IMR-90 (cell line): ENCODE measurements around the gene SYNM. TPM values are rescaled to one million over a fixed set of nuclear protein-coding genes. Genes with fewer than 3 reads are reported as not detected.

ENCODE experiments used
- ATAC-seq: fragments of 200-7000 bp; cut with Tn5 transposase; 2 replicates; pipeline ENCODE4 v1.9.1; 2020; ENCODE audit warnings: low read depth, mild to moderate bottlenecking, moderate library complexity
- BruUV-seq: library from RNA; stranded (reverse); fragments of 400-500 nt; replicated peaks from 2 replicates; lab custom pipeline; 2021; lab: Mats Ljungman, UMichigan
- CTCF ChIA-PET: fragments of 300-600 bp; formaldehyde crosslinking; extraction: SDS; loops from one replicate; lab custom pipeline; 2021; ENCODE audit warnings: antibody characterized with exemption; lab: Yijun Ruan, JAX
- POLR2A ChIA-PET: fragments of 300-600 bp; sonication (Branson Sonifier 250); formaldehyde crosslinking; loops from one replicate; lab custom pipeline; 2022; ENCODE audit warnings: antibody characterized with exemption; ENCODE audit not compliant: unreplicated experiment; lab: Charles Lee
- DNase-seq: peaks from one replicate; pipeline ENCODE4 v3.0.0; 2013
- H2AFZ ChIP-seq: replicated peaks from 2 replicates; pipeline ENCODE3; 2013; ENCODE audit warnings: low read length, mild to moderate bottlenecking; ENCODE audit not compliant: poor library complexity
- H2AK5ac ChIP-seq: 2 replicates; pipeline ENCODE4 v1.6.1; 2013; ENCODE audit warnings: low read depth, low read length, inconsistent platforms
- H2AK9ac ChIP-seq: replicated peaks from 2 replicates; pipeline ENCODE3; 2013; ENCODE audit warnings: mild to moderate bottlenecking, low read depth, low read length, moderate library complexity; ENCODE audit not compliant: poor library complexity
- H2BK120ac ChIP-seq: 2 replicates; pipeline ENCODE4 v1.6.1; 2013; ENCODE audit warnings: low read depth, low read length, inconsistent platforms
- H2BK15ac ChIP-seq: 3 replicates; pipeline ENCODE4 v1.6.1; 2013; ENCODE audit warnings: low read depth, low read length, inconsistent platforms
- H2BK20ac ChIP-seq: 2 replicates; pipeline ENCODE4 v1.6.1; 2013; ENCODE audit warnings: low read depth, mild to moderate bottlenecking, inconsistent platforms, low read length, moderate library complexity
- H2BK5ac ChIP-seq: 2 replicates; pipeline ENCODE4 v1.6.1; 2013; ENCODE audit warnings: mild to moderate bottlenecking, low read depth, low read length, inconsistent platforms; ENCODE audit not compliant: poor library complexity, severe bottlenecking
- H3K14ac ChIP-seq: replicated peaks from 2 replicates; pipeline ENCODE4 v1.6.1; 2013; ENCODE audit warnings: low read depth, low read length, inconsistent platforms
- H3K18ac ChIP-seq: 2 replicates; pipeline ENCODE4 v1.6.1; 2013; ENCODE audit warnings: low read depth, low read length, control low read depth
- H3K23ac ChIP-seq: 2 replicates; pipeline ENCODE4 v1.6.1; 2013; ENCODE audit warnings: low read depth, low read length, inconsistent platforms
- H3K27ac ChIP-seq: 2 replicates; pipeline ENCODE4 v1.5.1; 2013; ENCODE audit warnings: mild to moderate bottlenecking, control low read depth, low read length; ENCODE audit not compliant: insufficient read depth
- H3K27me3 ChIP-seq: 2 replicates; pipeline ENCODE4 v1.6.1; 2013; ENCODE audit warnings: low read length; ENCODE audit not compliant: control insufficient read depth, insufficient read depth
- H3K36me3 ChIP-seq: 2 replicates; pipeline ENCODE4 v1.6.1; 2013; ENCODE audit warnings: low read length, mixed read lengths; ENCODE audit not compliant: control insufficient read depth, insufficient read depth
- H3K4ac ChIP-seq: 2 replicates; pipeline ENCODE4 v1.6.1; 2013; ENCODE audit warnings: low read depth, low read length, inconsistent platforms
- H3K4me1 ChIP-seq: 2 replicates; pipeline ENCODE4 v1.6.1; 2013; ENCODE audit warnings: low read length, mixed read lengths; ENCODE audit not compliant: control insufficient read depth, insufficient read depth
- H3K4me2 ChIP-seq: 2 replicates; pipeline ENCODE4 v1.6.1; 2013; ENCODE audit warnings: low read depth, mild to moderate bottlenecking, control low read depth, low read length, moderate library complexity
- H3K4me3 ChIP-seq: 2 replicates; pipeline ENCODE4 v1.5.1; 2013; ENCODE audit warnings: low read depth, mild to moderate bottlenecking, control low read depth, low read length, moderate library complexity; ENCODE audit not compliant: insufficient read depth
- H3K56ac ChIP-seq: 2 replicates; pipeline ENCODE4 v1.6.1; 2013; ENCODE audit warnings: low read length, inconsistent platforms; ENCODE audit not compliant: insufficient read depth; ENCODE audit errors: extremely low read depth
- H3K79me1 ChIP-seq, 2 experiments: 2 replicates each; pipeline ENCODE4 v1.6.1; 2013; ENCODE audit warnings: low read length in 2 of 2, inconsistent platforms in 1 of 2, low read depth in 1 of 2
- H3K9ac ChIP-seq: 2 replicates; pipeline ENCODE4 v1.6.1; 2013; ENCODE audit warnings: low read depth, low read length, control low read depth
- H3K9me1 ChIP-seq: 2 replicates; pipeline ENCODE4 v1.6.1; 2013; ENCODE audit warnings: low read length, inconsistent platforms; ENCODE audit not compliant: insufficient read depth
- H3K9me3 ChIP-seq: 2 replicates; pipeline ENCODE4 v1.6.1; 2013; ENCODE audit warnings: low read length; ENCODE audit not compliant: control insufficient read depth, insufficient read depth
- H4K20me1 ChIP-seq: 2 replicates; pipeline ENCODE4 v1.6.1; 2013; ENCODE audit warnings: low read length, inconsistent platforms; ENCODE audit not compliant: insufficient read depth
- H4K5ac ChIP-seq: 2 replicates; pipeline ENCODE4 v1.6.1; 2013; ENCODE audit warnings: mild to moderate bottlenecking, low read depth, low read length, control low read depth
- H4K8ac ChIP-seq, 2 experiments: 2 replicates each; pipeline ENCODE4 v1.6.1; 2013; ENCODE audit warnings: low read depth in 2 of 2, low read length in 2 of 2, control low read depth in 1 of 2, inconsistent platforms in 1 of 2
- H4K91ac ChIP-seq: 2 replicates; pipeline ENCODE4 v1.6.1; 2013; ENCODE audit warnings: low read depth, low read length, inconsistent platforms; ENCODE audit not compliant: insufficient read depth
- BHLHE40 ChIP-seq: fragments of 150-350 bp; IDR thresholded peaks from 2 replicates; pipeline ENCODE4 v1.6.1; 2016; ENCODE audit warnings: mild to moderate bottlenecking, low read depth, low read length
- CEBPB ChIP-seq: IDR thresholded peaks from 2 replicates; pipeline ENCODE4 v1.6.1; 2012; ENCODE audit warnings: low read depth, low read length, improper control_type of control experiment
- MXI1 ChIP-seq: IDR thresholded peaks from 2 replicates; pipeline ENCODE4 v1.6.1; 2012; ENCODE audit warnings: low read depth, mild to moderate bottlenecking, low read length, moderate library complexity, borderline replicate concordance
- NFE2L2 ChIP-seq: fragments of 150-350 bp; IDR thresholded peaks from 2 replicates; pipeline ENCODE4 v1.6.1; 2016; ENCODE audit warnings: low read depth, mild to moderate bottlenecking, low read length
- RAD21 ChIP-seq: IDR thresholded peaks from 2 replicates; pipeline ENCODE4 v1.6.1; 2012; ENCODE audit warnings: low read length, improper control_type of control experiment
- RFX5 ChIP-seq: IDR thresholded peaks from 2 replicates; pipeline ENCODE4 v1.8.0; 2012; ENCODE audit warnings: low read depth, mild to moderate bottlenecking, low read length, moderate library complexity
- SMC3 ChIP-seq: fragments of 150-350 bp; IDR thresholded peaks from 2 replicates; pipeline ENCODE4 v1.6.1; 2016; ENCODE audit warnings: low read depth, mild to moderate bottlenecking, antibody characterized with exemption, low read length, moderate library complexity
- WGBS, 2 experiments: methylation state at CpG; one replicate each; pipeline versions ENCODE4 v1.1.5 to v1.1.7; 2013; ENCODE audit warnings: missing lambda C conversion rate in 2 of 2; ENCODE audit not compliant: insufficient read length in 1 of 2; ENCODE audit errors: extremely low coverage in 2 of 2; 5-methylcytosine and 5-hydroxymethylcytosine counted together
- dilution Hi-C: fragments of 300-500 bp; cut with HindIII; formaldehyde crosslinking; loops from one replicate; pipeline ENCODE4 v1.14.3; 2018; ENCODE audit warnings: low sequenced_read_pairs; ENCODE audit not compliant: unreplicated experiment
- in situ Hi-C: fragments of 300-500 bp; cut with MboI; formaldehyde crosslinking; loops from 3 replicates; pipeline ENCODE4 v1.14.3; 2019; ENCODE audit warnings: low sequenced_read_pairs, inconsistent platforms, mixed read lengths
- intact Hi-C: fragments of 100-400 bp; cut with micrococcal nuclease; formaldehyde crosslinking; loops from 2 replicates; pipeline ENCODE4 v1.10.0; 2022
- polyA plus RNA-seq, 3 experiments: library from polyadenylated mRNA; depleted of rRNA; stranded (reverse); fragments of >200 nt; gene quantifications; 2 replicates each; pipeline ENCODE4 v1.2.3, GENCODE V29; 2012; ENCODE audit warnings: low replicate concordance in 1 of 3
- total RNA-seq: library from RNA; depleted of rRNA; stranded (reverse); fragments of >200 nt; gene quantifications from 2 replicates; pipeline ENCODE4 v1.2.3, GENCODE V29; 2012
- TF ChIP-seq, protein P1 (sequence below): conservative IDR thresholded peaks from 2 replicates; pipeline ENCODE4 v1.5.1; 2012; ENCODE audit warnings: mild to moderate bottlenecking, low read depth, low read length, improper control_type of control experiment
- TF ChIP-seq, protein P2 (sequence below): fragments of 150-350 bp; IDR thresholded peaks from 2 replicates; pipeline ENCODE4 v1.6.1; 2016; ENCODE audit warnings: low read depth, mild to moderate bottlenecking, low read length, moderate library complexity, borderline replicate concordance

The SYNM gene
- total and polyA plus RNA-seq, 2 of the 4 experiments (the other 2 are of a cell fraction) = 2.1 to 3.4 TPM

DNA sequence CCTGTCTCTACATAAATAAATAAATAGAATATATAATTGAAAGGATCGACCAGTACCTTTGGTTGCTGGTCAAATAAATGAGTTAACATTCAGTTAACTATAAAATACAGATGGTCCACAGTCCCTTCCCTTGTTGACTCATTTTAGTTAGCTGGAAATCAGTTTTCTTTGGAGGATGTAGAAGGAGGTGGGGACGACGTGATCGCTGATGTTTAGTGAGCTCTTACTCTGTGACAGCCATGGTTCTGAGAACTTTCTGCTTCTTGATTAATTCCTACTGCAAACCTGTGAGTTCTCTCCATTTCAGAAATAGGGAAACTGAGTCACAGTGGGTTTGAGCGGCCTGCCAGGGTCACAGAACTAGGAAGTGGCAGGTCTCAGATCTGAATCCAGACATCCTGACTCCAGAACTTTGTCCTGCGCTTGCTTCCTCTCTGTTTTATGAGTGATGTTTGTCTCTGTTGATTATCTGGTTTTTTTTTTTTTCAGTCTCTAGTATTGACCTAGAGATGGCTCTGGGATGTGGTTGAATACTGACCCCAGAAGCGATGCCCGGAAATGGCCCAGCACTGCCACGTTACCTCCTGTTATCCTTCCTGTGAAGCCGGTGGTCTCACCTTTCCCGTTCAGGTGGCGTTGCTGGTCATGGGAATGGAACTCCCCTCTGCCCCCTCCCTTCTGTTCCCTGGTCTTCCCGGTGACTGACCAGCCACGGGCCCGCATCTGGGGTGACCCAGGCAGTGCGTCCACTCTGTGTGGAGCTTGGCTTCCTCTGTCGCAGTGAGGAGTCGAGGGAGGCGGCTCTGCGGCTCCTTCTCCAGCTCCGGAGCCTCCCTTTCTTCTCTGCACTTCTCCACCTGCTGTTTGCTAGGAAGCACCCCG is 18.2 kb downstream of the SYNM start (continued):
- TF ChIP-seq RAD21 (no peak), SMC3 (no peak)

DNA sequence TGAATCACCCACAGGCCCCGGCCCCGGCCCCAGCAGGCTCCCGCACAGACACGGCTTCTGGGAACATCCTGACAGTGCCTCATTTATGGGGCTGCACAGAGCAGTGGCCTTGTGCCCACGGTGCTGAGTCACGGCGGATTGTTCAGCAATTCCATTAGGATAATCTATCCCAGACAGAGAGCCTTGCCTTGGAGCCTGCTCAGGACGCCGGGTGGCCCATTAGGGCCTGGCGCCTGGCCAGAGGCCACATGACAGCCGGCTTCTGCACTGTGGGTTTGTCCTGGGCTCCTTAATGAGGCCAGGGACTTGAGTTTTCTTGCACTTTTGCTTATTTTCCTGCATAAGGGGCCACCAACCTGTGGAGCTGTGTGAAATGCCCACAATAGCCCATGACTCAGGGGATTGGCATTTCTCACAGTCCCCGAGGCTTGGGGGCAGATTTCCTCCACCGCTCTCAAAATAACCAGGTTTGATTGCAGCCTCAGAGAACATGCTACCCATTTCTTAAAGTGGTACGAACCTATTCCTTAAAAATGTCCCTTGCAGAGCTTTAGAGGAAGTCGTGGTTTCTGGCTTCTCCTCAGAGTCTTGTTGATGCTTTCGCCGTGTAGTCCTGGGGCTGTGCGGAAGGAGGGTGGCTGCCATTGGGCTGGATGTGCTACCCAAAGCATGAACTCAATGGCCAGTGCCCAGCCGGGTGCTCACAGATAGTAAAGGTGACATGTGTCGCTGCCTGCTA is 19.0 kb downstream of the SYNM start:
- H2AK5ac ChIP-seq = peak overlapping the region; percentile 94
- dilution Hi-C loops (loop anchor here (25.0 kb wide), 1 partner anchor 88 kb away; no protein-coding TSS in a partner anchor), in situ Hi-C loops (loop anchor here (25.0 kb wide), 1 partner anchor 613 kb away; the partner anchor contains the start of gene LYSMD4), intact Hi-C loops (loop anchor here (5.0 kb wide), 1 partner anchor 88 kb away; no protein-coding TSS in a partner anchor)
- BruUV-seq = no TSS peak
- peak overlapping the region; percentile 83; the same call in 1 of the 2 replicates for H3K23ac ChIP-seq
- peak overlapping the region; percentile 86 for H2AFZ ChIP-seq
- peak overlapping the region; percentile 96 for H3K4ac ChIP-seq
- H2BK20ac ChIP-seq = peak overlapping the region; percentile 95
- ATAC-seq (peak; percentile 93), DNase-seq (peak; percentile 96)
- H3K56ac ChIP-seq = peak overlapping the region; percentile 35; the same call in 1 of the 2 replicates
- peaks cover 5 to 24% of the 10 kb centered on the region in 2 experiments; a peak in 3 of 4 replicates for H3K79me1 ChIP-seq
- H3K36me3 ChIP-seq = peaks cover 2% of the 10 kb centered on the region; the same call in 1 of the 2 replicates
- peak overlapping the region; percentile 78 for H3K18ac ChIP-seq
- H3K9me1 ChIP-seq = peaks cover 22% of the 10 kb centered on the region
- H3K4me3 ChIP-seq = no peak overlapping the region
- no peaks in the 10 kb centered on the region for H3K27me3 ChIP-seq
- H3K27ac ChIP-seq = peak overlapping the region; percentile 91
- H3K4me2 ChIP-seq = peak overlapping the region; percentile 64
- H2BK15ac ChIP-seq = peak overlapping the region; percentile 92; the same call in 1 of the 3 replicates
- no peaks in the 10 kb centered on the region; the same call in 1 of the 2 replicates for H4K20me1 ChIP-seq
- WGBS, 2 experiments = 34% methylated on average over 4 of the region's 20 CpGs; no CpG with 5 or more reads in 1 of the 2 experiments
- ChIA-PET POLR2A (no interaction called here), CTCF (no interaction called here)
- H3K14ac ChIP-seq = peak overlapping the region; percentile 82
- peak overlapping the region; percentile 90 for H2BK5ac ChIP-seq
- peak overlapping the region; percentile 83 for H2AK9ac ChIP-seq
- H4K91ac ChIP-seq = peak overlapping the region; percentile 88
- peak overlapping the region; percentile 67 for H4K5ac ChIP-seq
- H3K9ac ChIP-seq = peak overlapping the region; percentile 26; the same call in 1 of the 2 replicates
- H2BK120ac ChIP-seq = peak overlapping the region; percentile 95
- peaks cover 14% of the 10 kb centered on the region for H3K4me1 ChIP-seq
- no peaks in the 10 kb centered on the region for H3K9me3 ChIP-seq
- peak overlapping the region; percentile 14 to 93; a peak in 3 of 4 replicates for H4K8ac ChIP-seq
- TF ChIP-seq, protein P1, sequence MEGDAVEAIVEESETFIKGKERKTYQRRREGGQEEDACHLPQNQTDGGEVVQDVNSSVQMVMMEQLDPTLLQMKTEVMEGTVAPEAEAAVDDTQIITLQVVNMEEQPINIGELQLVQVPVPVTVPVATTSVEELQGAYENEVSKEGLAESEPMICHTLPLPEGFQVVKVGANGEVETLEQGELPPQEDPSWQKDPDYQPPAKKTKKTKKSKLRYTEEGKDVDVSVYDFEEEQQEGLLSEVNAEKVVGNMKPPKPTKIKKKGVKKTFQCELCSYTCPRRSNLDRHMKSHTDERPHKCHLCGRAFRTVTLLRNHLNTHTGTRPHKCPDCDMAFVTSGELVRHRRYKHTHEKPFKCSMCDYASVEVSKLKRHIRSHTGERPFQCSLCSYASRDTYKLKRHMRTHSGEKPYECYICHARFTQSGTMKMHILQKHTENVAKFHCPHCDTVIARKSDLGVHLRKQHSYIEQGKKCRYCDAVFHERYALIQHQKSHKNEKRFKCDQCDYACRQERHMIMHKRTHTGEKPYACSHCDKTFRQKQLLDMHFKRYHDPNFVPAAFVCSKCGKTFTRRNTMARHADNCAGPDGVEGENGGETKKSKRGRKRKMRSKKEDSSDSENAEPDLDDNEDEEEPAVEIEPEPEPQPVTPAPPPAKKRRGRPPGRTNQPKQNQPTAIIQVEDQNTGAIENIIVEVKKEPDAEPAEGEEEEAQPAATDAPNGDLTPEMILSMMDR = no peak
- TF ChIP-seq MXI1 (0 out of 2 replicates have a peak, but pooled peaks have one; percentile 24), RAD21 (no peak), CEBPB (no peak), SMC3 (no peak), RFX5 (no peak), NFE2L2 (peak; percentile 90), BHLHE40 (no peak)
- TF ChIP-seq, protein P2, sequence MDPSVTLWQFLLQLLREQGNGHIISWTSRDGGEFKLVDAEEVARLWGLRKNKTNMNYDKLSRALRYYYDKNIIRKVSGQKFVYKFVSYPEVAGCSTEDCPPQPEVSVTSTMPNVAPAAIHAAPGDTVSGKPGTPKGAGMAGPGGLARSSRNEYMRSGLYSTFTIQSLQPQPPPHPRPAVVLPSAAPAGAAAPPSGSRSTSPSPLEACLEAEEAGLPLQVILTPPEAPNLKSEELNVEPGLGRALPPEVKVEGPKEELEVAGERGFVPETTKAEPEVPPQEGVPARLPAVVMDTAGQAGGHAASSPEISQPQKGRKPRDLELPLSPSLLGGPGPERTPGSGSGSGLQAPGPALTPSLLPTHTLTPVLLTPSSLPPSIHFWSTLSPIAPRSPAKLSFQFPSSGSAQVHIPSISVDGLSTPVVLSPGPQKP = no peak
